HUES48 (cell line): Measurements from ENCODE around the gene DAP.
A peak's percentile ranks its signal among the peaks of the same experiment; 100 is the strongest.

Experiments used
- H3K27ac ChIP-seq: one replicate; pipeline ENCODE4 v1.7.0; 2013; ENCODE audit warnings: low read depth, low read length, inconsistent platforms
- H3K27me3 ChIP-seq: 2 replicates; pipeline ENCODE4 v1.6.1; 2013; ENCODE audit warnings: mild to moderate bottlenecking, low read length; ENCODE audit not compliant: control insufficient read depth, insufficient read depth
- H3K36me3 ChIP-seq: 2 replicates; pipeline ENCODE4 v1.6.1; 2013; ENCODE audit warnings: low read length; ENCODE audit not compliant: control insufficient read depth, insufficient read depth
- H3K4me1 ChIP-seq: 2 replicates; pipeline ENCODE4 v1.6.1; 2013; ENCODE audit warnings: mild to moderate bottlenecking, low read length; ENCODE audit not compliant: control insufficient read depth, insufficient read depth
- H3K4me3 ChIP-seq: 2 replicates; pipeline ENCODE4 v1.5.1; 2013; ENCODE audit warnings: mild to moderate bottlenecking, low read depth, low read length
- H3K9ac ChIP-seq: 2 replicates; pipeline ENCODE4 v1.6.1; 2013; ENCODE audit warnings: mild to moderate bottlenecking, low read depth, low read length, moderate library complexity
- H3K9me3 ChIP-seq: 2 replicates; pipeline ENCODE4 v1.6.1; 2013; ENCODE audit warnings: low read length; ENCODE audit not compliant: control insufficient read depth, insufficient read depth

Gene DAP

DNA sequence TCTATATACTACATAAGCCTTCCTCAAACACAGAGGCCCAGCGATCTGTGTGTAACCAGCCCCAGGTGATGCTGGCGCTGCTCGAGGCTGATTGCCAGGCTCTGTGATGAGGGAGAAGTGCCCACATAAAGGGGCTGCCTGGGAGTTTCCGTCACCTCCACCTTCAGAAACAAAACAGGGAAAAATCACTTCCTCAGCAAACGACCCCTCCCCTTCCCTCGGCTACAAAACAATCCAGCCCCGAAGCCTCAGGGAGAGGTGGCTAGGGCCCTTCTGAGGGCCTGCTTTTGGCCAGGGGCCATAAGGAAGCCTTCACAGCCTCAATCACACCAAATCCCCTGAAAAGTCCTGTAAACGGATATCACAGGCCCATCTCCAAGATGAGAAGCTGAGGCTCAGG, 51.1 kb downstream of the DAP start:
- Histone ChIP-seq H3K4me1 (peaks cover 10% of the 10 kb centered on the region; the same call in 1 of the 2 replicates), H3K4me3 (no peak overlapping the region), H3K9me3 (no peaks in the 10 kb centered on the region), H3K27me3 (no peaks in the 10 kb centered on the region), H3K9ac (no peak overlapping the region), H3K27ac (no peak overlapping the region), H3K36me3 (0 out of 2 replicates have a peak, but pooled peaks cover 3% of the 10 kb centered on the region)

DNA sequence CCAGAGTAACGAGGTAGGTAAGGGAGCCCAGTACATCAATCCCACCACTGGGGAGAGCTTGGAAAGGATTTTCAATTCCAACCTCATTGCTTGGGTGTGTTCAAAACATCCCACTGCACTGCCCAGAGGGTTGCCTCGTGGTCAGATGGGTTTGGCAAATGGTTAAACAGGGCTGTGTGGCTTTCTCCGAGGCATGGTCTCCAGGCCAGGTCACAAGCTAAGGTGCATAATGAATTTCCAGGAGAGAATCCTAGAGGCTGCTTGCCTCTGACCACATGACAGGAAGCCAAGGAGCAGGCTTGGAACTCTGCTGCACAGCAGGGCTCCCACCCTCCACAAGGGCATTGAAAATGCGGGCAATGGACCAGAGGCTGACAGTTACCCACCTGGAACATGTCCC, 51.6 kb downstream of the DAP start:
- peaks cover 10% of the 10 kb centered on the region; the same call in 1 of the 2 replicates for H3K4me1 ChIP-seq
- H3K36me3 ChIP-seq, result 0 out of 2 replicates have a peak, but pooled peaks cover 3% of the 10 kb centered on the region

GRCh38 chr5:10708189-10708944, 52.7 kb downstream of the DAP start:
- Histone ChIP-seq H3K27ac (no peak overlapping the region), H3K4me3 (no peak overlapping the region), H3K36me3 (no peaks in the 10 kb centered on the region), H3K9me3 (no peaks in the 10 kb centered on the region), H3K4me1 (peaks cover 10% of the 10 kb centered on the region; the same call in 1 of the 2 replicates), H3K9ac (no peak overlapping the region), H3K27me3 (no peaks in the 10 kb centered on the region)

More for the DNA sequence above, 51.6 kb downstream of the DAP start:
- H3K9ac ChIP-seq, result no peak overlapping the region
- H3K9me3 ChIP-seq, result no peaks in the 10 kb centered on the region
- H3K27me3 ChIP-seq, result no peaks in the 10 kb centered on the region
- no peak overlapping the region for H3K4me3 ChIP-seq
- no peak overlapping the region for H3K27ac ChIP-seq

DNA sequence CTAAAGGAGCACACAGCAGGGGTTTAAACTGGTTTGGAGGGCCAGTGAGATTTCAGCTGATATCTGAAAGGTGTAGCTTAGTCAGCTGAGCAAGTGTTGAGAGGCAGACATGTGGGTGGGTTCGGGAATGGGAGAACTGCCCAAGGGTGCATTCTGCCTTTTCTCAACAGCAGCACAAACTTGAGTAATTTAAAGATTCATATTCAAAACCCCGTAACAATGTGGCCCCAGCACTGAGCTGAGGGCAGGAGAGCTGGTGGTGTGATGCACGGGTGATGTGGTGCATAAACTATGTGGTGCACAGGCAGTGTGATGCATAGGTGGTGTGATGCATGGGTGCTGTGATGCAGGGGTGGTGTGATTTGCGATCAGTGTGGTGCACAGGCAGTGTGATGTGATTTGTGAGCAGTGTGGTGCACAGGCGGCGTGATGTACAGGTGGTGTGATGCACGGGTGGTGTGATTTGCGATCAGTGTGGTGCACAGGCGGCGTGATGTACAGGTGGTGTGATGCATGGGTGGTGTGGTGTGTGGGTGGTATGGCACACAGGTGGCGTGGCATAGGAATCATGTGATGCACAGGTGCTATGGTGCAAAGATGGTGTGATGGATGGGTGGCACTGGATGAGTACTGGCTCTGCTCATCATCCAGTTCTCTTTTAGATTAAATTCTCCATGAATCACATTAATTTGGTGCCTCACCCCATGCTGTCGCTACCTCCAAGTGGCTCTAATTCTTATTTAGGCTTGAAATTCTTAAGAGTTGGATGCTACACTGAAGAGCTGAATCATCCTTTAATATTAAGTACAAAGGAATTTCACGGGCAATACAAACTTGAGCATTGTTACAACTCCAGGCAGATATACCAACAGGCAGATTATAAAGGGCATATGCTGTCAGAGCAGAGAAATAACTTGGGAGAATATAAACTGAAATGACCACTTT, 53.6 kb downstream of the DAP start:
- Histone ChIP-seq H3K27ac (no peak overlapping the region), H3K9ac (no peak overlapping the region), H3K4me1 (peaks cover 10% of the 10 kb centered on the region; the same call in 1 of the 2 replicates), H3K4me3 (no peak overlapping the region), H3K36me3 (no peaks in the 10 kb centered on the region), H3K9me3 (no peaks in the 10 kb centered on the region), H3K27me3 (no peaks in the 10 kb centered on the region)

GRCh38 chr5:10706326-10706725, 54.7 kb downstream of the DAP start:
- Histone ChIP-seq H3K9ac (no peak overlapping the region), H3K36me3 (no peaks in the 10 kb centered on the region), H3K27ac (no peak overlapping the region), H3K9me3 (no peaks in the 10 kb centered on the region), H3K4me1 (peaks cover 10% of the 10 kb centered on the region; the same call in 1 of the 2 replicates), H3K27me3 (no peaks in the 10 kb centered on the region), H3K4me3 (no peak overlapping the region)

GRCh38 chr5:10705747-10706146, 55.3 kb downstream of the DAP start:
- Histone ChIP-seq H3K9ac (no peak overlapping the region), H3K4me3 (no peak overlapping the region), H3K36me3 (no peaks in the 10 kb centered on the region), H3K4me1 (peaks cover 15% of the 10 kb centered on the region), H3K27me3 (no peaks in the 10 kb centered on the region), H3K27ac (no peak overlapping the region), H3K9me3 (no peaks in the 10 kb centered on the region)

DNA sequence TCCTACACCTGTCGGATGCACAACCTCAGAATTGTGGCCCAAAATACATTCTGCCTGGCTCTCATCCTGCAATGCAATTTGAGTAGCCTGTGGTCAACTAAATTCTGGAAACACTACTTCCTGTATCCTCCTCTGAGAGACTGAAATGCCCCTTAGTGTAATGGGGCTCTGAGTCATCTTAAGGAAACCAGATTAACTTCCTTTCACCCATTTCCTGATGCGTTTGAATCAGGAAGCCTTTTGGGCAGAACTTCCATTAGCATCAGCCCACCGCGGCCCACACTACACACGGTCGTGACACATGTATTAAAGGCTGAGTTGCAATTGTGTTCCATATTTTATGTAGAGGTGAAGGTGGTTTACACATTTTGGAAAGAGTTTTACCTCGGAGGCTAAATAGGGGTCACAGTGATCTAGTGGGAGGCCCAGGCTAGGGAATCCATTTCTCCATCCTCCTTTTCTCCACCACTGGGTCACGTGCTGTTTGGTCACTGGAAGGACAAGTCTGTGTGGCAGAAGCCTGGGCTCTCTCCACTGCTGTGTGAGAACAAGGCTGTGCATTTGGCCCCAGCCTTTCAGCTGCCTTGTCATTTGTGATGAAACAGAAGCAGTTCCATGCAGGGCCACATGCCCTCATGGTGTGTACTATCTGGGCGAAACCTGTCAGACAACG, 55.9 kb downstream of the DAP start:
- no peak overlapping the region for H3K9ac ChIP-seq
- H3K27ac ChIP-seq, result no peak overlapping the region
- H3K9me3 ChIP-seq, result no peaks in the 10 kb centered on the region
- H3K27me3 ChIP-seq, result no peaks in the 10 kb centered on the region
- H3K36me3 ChIP-seq, result no peaks in the 10 kb centered on the region
- H3K4me1 ChIP-seq, result peaks cover 21% of the 10 kb centered on the region
- H3K4me3 ChIP-seq, result no peak overlapping the region

- no peak overlapping the region for H3K4me3 ChIP-seq
- H3K4me1 ChIP-seq, result peaks cover 26% of the 10 kb centered on the region
- H3K9ac ChIP-seq, result no peak overlapping the region
- no peaks in the 10 kb centered on the region for H3K9me3 ChIP-seq
- no peaks in the 10 kb centered on the region for H3K36me3 ChIP-seq
- H3K27me3 ChIP-seq, result no peaks in the 10 kb centered on the region
- no peak overlapping the region for H3K27ac ChIP-seq
Observed at GRCh38 chr5:10703676-10704075, 57.4 kb downstream of the DAP start.

GRCh38 chr5:10702911-10703491, 58.0 kb downstream of the DAP start:
- Histone ChIP-seq H3K27ac (peak overlapping the region; percentile 19), H3K4me1 (peaks cover 26% of the 10 kb centered on the region), H3K27me3 (no peaks in the 10 kb centered on the region), H3K36me3 (no peaks in the 10 kb centered on the region), H3K9me3 (no peaks in the 10 kb centered on the region), H3K4me3 (no peak overlapping the region), H3K9ac (no peak overlapping the region)

DNA sequence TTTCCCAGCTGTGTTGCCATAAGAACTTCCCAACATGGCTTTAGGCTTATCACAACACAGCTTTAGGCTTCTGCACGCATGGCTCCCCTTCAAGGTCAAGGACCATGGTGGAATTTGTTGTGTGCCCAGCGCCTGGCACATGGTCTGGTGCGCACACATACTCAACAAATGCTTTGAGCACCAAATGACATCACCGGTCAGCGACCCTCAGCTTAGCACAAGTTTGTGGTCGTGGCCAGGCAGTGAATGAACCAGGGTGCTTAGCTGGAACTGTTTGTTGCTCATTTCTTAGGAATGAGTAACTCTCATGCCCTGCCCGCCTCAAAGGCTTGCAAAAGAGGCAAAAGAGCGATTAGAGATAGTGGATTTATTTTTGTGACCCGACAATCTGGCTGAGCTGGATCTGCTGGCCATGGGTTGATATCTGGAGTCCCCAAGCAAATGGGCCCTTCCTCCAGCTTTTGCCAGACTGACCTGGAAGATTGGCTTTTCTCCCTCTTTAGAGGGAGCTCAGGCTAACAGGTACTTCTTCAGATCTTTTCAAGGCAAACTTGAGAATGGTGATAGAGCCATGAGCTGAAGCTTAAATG, 58.9 kb downstream of the DAP start:
- Histone ChIP-seq H3K27ac (no peak overlapping the region), H3K9me3 (no peaks in the 10 kb centered on the region), H3K9ac (no peak overlapping the region), H3K4me1 (peaks cover 26% of the 10 kb centered on the region), H3K36me3 (no peaks in the 10 kb centered on the region), H3K27me3 (no peaks in the 10 kb centered on the region), H3K4me3 (no peak overlapping the region)
